Islet of Langerhans (tissue), 1 donor: ENCODE results near the gene PTMA.
"Not testable (repeated sequence)": the region's sequence is repeated elsewhere in the genome, so short reads cannot be mapped to it uniquely, and the experiment has no call there.

Source experiments
- FAIRE-seq: peaks from one replicate; lab custom pipeline; 2011; peaks lifted over from hg19 to GRCh38; lab: Jason Lieb, UNC

PTMA gene

GRCh38 chr2:231716666-231717280 is 8.4 kb downstream of the PTMA start:
- no peak for FAIRE-seq

GRCh38 chr2:231717281-231718171 is 9.2 kb downstream of the PTMA start:
- no peak for FAIRE-seq

GRCh38 chr2:231718799-231719198 is 10.5 kb downstream of the PTMA start:
- FAIRE-seq: no peak

GRCh38 chr2:231720292-231720986 is 12.1 kb downstream of the PTMA start:
- FAIRE-seq: no peak

- FAIRE-seq: no peak
These were observed 13.0 kb downstream of the PTMA start for GRCh38 chr2:231720987-231721966.

GRCh38 chr2:231722721-231723307 is 14.5 kb downstream of the PTMA start:
- FAIRE-seq: no peak

- FAIRE-seq: no peak
These were observed 17.2 kb downstream of the PTMA start for GRCh38 chr2:231725476-231725875.

GRCh38 chr2:231726276-231726675 is 18.0 kb downstream of the PTMA start:
- FAIRE-seq: no peak

GRCh38 chr2:231727621-231728020 is 19.3 kb downstream of the PTMA start:
- FAIRE-seq: no peak

GRCh38 chr2:231732604-231733003 is 24.3 kb downstream of the PTMA start:
- no peak for FAIRE-seq

GRCh38 chr2:231737761-231738160 is 29.4 kb downstream of the PTMA start:
- FAIRE-seq: no peak

- FAIRE-seq: no peak
These were observed 35.2 kb downstream of the PTMA start for GRCh38 chr2:231743376-231744116.

- no peak for FAIRE-seq
These were observed 37.1 kb downstream of the PTMA start for GRCh38 chr2:231745303-231746038.

GRCh38 chr2:231748153-231748896 is 40.0 kb downstream of the PTMA start:
- FAIRE-seq: not testable (repeated sequence)

- not testable (repeated sequence) for FAIRE-seq
These were observed 40.7 kb downstream of the PTMA start for GRCh38 chr2:231749016-231749415.

GRCh38 chr2:231751042-231751815 is 42.9 kb downstream of the PTMA start:
- no peak for FAIRE-seq

GRCh38 chr2:231752061-231752460 is 43.7 kb downstream of the PTMA start:
- FAIRE-seq: no peak

GRCh38 chr2:231761735-231762134 is 53.4 kb downstream of the PTMA start:
- no peak for FAIRE-seq
